Stimulated activated naive CD4-positive, alpha-beta T cell treated with Interleukin-2 at 50 U/mL for 16 hours (primary cell): ENCODE data around the gene GFOD1.

Experiments
- DNase-seq: peaks from one replicate; lab custom pipeline; 2025; lab: John Stamatoyannopoulos, UW

The GFOD1 gene

GRCh38 chr6:13485923-13486562, 1.4 kb downstream of the GFOD1 start:
- peak; percentile 11 for DNase-seq

GRCh38 chr6:13485303-13485702, 2.1 kb downstream of the GFOD1 start:
- DNase-seq: no peak

- DNase-seq: no peak
Measured at GRCh38 chr6:13484827-13485226, 2.6 kb downstream of the GFOD1 start.

GRCh38 chr6:13484138-13484708, 3.2 kb downstream of the GFOD1 start:
- no peak for DNase-seq

DNA sequence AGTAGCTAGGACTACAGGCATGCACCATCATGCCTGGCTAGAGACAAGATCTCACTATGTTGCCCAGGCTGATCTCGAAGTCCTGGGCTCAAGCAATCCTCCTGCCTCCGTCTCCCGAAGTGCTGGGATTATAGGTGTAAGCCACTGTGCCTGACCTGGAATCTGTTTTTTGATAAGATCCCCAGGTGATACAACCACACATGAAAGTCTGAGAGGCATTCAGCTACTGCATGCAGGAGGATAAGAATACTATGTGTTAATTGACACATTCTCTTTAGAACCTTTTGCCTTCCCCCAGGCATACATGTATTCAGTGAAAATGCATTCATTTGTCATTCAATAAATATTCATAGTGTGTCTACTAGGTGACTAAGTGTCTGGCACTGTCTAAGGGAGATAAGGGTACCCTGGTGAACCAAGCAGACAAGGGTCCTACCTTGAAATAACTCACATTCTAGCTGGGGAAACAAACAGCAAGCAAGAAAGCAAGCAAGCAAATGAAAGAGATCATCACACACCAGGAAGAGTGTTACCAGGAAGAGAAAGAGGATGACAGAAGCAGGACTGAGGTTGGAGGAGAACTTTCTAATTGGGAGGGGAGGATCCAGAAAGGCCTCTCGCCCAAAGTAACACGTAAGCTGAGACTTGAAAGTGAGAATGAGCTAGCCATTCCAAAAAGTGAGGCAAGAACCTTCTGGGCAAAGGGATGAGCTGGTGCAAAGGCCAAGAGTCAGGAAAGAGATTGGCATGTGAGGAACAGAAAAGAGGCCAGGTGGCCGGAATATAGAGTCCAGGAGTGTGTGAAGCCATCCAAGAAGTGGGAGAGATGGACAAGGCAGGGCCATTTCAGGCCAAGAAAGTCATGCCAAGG, 6.5 kb downstream of the GFOD1 start:
- no peak for DNase-seq

- DNase-seq: no peak
Measured at GRCh38 chr6:13479971-13480434, 7.4 kb downstream of the GFOD1 start.

- DNase-seq: no peak
Measured at GRCh38 chr6:13479206-13479800, 8.1 kb downstream of the GFOD1 start.

GRCh38 chr6:13478525-13478966, 8.9 kb downstream of the GFOD1 start:
- no peak for DNase-seq

- DNase-seq: no peak
Measured at GRCh38 chr6:13474787-13475186, 12.6 kb downstream of the GFOD1 start.

DNA sequence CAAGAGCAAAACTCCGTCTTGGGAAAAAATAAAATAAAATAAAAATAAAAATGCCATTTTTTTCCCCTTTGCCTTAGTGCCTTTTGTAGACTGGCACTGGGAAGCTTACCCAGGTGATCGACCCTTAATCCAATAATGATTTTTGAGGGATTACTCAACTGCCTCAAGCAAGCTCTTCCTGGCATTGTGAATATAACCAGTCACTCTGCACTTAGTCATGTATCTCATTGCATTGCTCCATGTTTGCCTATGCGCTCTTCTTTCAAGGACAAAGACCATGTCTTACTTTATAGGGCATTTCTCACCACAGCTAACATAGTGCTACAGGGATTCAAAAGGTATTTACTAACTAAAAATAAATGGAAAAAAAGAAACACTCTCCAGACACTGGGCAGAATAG, 13.0 kb downstream of the GFOD1 start:
- DNase-seq: no peak

- DNase-seq: no peak
Measured at GRCh38 chr6:13473768-13474165, 13.6 kb downstream of the GFOD1 start.

GRCh38 chr6:13472976-13473767, 14.2 kb downstream of the GFOD1 start:
- DNase-seq: no peak

- no peak for DNase-seq
Measured at GRCh38 chr6:13472099-13472498, 15.3 kb downstream of the GFOD1 start.

GRCh38 chr6:13471184-13471583, 16.2 kb downstream of the GFOD1 start:
- no peak for DNase-seq

DNA sequence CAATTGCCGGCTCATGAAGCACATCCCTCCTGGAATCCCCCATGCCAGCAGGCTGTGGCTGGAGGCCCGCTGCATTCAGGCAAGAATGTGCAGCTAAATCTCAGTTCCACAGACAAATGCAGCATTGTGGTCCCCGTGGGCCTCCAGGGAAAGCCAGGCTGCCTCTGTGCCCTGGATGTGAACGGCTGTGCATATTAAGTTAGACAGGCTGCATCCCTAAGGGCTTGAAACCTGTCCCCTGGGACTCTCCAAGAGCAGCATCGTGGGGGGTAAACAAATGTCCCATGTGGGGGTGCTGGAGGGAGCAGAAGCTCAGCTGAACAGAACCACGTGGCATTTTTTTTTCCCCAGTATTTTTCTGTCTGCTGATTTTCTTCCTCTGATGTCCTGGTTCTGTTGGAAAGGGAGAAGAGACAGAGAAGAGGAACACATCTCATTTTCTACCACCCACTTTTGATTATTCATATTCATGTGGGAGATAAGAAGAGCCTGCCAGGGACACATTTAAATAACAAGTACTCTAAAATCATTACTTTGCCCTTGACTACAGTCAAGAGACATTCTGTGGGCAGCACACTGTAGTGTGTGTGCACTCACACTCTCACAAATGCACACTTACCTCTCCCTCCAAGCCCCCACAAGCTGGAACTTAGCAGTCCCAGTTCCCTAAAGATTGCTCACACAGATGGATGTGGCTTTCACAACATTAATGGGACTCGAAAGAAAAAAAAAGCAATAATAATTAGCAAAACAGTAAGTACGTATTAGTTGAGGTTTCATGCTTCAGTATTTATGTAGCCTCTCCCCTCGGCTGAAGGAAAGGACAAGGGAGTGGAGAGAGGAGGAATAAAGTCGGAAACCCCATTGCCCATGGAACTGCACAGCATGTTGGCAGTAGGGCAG, 16.9 kb downstream of the GFOD1 start:
- DNase-seq: no peak

GRCh38 chr6:13469693-13470092, 17.7 kb downstream of the GFOD1 start:
- DNase-seq: no peak

- DNase-seq: no peak
Measured at GRCh38 chr6:13468839-13469238, 18.6 kb downstream of the GFOD1 start.

- DNase-seq: no peak
Measured at GRCh38 chr6:13467216-13467600, 20.2 kb downstream of the GFOD1 start.

DNA sequence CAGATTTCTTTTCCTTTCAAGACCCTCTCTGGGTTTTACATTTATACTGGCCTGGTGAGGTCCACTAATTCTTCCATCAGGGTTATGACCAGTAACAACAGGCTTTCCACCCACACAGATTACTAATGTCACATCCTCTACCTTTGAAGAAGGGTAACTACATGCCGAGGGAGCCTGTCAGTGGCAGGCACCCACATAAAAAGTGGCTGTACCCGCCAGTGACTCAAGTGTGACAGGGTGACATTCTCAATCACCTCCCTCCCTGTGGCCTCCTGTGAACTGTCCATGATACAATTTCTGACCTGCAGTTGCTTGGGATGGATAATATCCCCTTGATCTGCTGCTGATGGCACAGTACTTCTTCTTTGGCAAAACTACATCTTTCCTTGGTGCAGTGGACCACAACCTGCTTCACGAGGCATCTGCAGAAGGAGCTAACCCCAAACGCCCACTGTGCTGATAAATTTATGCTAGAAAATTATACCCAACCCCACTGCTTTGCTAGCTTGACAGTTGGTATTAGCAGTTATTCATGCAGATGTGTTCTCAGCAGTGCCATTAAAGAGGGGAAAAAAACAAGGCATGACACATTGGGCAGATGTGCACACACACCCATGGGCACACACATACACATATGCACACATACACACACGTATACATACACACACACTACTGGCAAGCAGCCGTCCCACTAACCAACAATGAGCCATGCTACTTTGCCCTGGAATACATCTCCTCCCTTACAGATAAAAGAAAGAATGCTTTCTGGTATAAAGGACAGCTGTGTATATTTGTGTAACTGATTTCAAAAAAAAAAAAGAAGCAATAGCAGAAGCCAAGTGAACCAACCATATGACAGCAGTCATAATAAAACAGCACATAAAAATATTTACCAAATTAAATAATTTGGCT, 20.8 kb downstream of the GFOD1 start:
- peak; percentile 26 for DNase-seq

GRCh38 chr6:13465734-13466133, 21.7 kb downstream of the GFOD1 start:
- DNase-seq: no peak
